Astrocyte of the cerebellum (primary cell): Measurements from ENCODE around the gene BFSP1.

Experiments
- DNase-seq: peaks from one replicate; pipeline ENCODE4 v3.0.0-alpha.2; 2011; ENCODE audit warnings: low read depth
- H3K4me3 ChIP-seq: 2 replicates; pipeline ENCODE4 v1.5.1; 2011; ENCODE audit warnings: mild to moderate bottlenecking, low read depth, low read length, moderate library complexity
- in situ Hi-C: cut with HindIII; loops from 2 replicates; pipeline ENCODE4 v1.10.0; 2017; ENCODE audit warnings: low sequenced_read_pairs
- TF ChIP-seq, protein P1 (sequence below): IDR thresholded peaks from 2 replicates; pipeline ENCODE4 v1.5.1; 2012; ENCODE audit warnings: low read length, low read depth, moderate library complexity, mild to moderate bottlenecking; ENCODE audit errors: missing control alignments

Gene BFSP1

GRCh38 chr20:17460119-17460518 lies 71.1 kb downstream of the BFSP1 start:
- in situ Hi-C loops: no loop called here
- no peak overlapping the region for H3K4me3 ChIP-seq
- DNase-seq: no peak
- TF ChIP-seq, protein P1, sequence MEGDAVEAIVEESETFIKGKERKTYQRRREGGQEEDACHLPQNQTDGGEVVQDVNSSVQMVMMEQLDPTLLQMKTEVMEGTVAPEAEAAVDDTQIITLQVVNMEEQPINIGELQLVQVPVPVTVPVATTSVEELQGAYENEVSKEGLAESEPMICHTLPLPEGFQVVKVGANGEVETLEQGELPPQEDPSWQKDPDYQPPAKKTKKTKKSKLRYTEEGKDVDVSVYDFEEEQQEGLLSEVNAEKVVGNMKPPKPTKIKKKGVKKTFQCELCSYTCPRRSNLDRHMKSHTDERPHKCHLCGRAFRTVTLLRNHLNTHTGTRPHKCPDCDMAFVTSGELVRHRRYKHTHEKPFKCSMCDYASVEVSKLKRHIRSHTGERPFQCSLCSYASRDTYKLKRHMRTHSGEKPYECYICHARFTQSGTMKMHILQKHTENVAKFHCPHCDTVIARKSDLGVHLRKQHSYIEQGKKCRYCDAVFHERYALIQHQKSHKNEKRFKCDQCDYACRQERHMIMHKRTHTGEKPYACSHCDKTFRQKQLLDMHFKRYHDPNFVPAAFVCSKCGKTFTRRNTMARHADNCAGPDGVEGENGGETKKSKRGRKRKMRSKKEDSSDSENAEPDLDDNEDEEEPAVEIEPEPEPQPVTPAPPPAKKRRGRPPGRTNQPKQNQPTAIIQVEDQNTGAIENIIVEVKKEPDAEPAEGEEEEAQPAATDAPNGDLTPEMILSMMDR: no peak

- H3K4me3 ChIP-seq: no peak overlapping the region
- TF ChIP-seq, protein P1: no peak
- in situ Hi-C loops: no loop called here
- DNase-seq: no peak
Measured at GRCh38 chr20:17457588-17458190, 73.5 kb downstream of the BFSP1 start.

DNA sequence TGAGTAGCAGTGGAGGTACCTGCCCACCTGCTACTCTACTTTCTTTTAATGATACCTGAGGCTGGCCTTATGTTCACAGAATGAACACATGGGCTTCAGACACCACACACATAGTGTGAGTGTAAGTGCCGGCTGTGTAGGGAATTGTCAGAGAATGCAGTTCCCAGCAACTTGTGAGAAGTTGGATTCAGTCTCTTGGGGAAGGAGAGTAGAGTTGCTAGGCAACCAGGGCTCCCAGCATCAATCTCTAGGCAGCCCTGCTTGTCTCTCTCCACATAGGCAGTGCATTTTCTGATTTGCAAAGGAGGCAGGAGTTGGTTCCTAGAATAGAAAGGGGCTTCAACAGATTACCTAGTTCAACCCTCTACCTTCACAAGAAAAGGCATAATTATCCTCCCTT lies 74.1 kb downstream of the BFSP1 start:
- H3K4me3 ChIP-seq: no peak overlapping the region
- no peak for DNase-seq
- TF ChIP-seq, protein P1: no peak
- in situ Hi-C loops: no loop called here

- TF ChIP-seq, protein P1: no peak
- no peak for DNase-seq
- no peak overlapping the region for H3K4me3 ChIP-seq
- in situ Hi-C loops: no loop called here
Measured at GRCh38 chr20:17456279-17456678, 74.9 kb downstream of the BFSP1 start.

GRCh38 chr20:17453592-17453991 lies 77.6 kb downstream of the BFSP1 start:
- TF ChIP-seq, protein P1: no peak
- no peak for DNase-seq
- in situ Hi-C loops: no loop called here

DNA sequence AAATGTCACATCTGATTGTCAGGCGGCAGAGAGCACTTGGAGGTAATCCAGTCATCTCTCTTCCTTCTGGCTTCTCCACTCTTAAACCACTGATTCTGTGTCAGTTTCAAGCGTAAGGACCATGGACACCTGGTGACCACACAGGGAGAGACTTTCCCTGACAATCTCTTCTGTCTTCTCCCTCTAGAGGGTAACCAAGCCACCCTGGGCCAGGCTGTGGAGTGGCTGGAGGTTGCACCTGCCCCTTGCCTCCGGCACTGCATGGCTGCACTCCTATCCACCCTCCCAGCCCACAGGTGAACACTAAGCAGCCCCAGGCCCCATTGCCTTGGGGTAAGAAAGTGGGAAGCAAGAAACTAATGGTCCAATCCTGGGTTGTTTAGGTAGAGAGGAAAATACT lies 78.7 kb downstream of the BFSP1 start:
- DNase-seq: no peak
- in situ Hi-C loops: no loop called here
- TF ChIP-seq, protein P1: no peak
- no peak overlapping the region for H3K4me3 ChIP-seq

More at GRCh38 chr20:17453592-17453991, 77.6 kb downstream of the BFSP1 start:
- no peak overlapping the region for H3K4me3 ChIP-seq
